ENCODE data around the gene ACY1. TPM values are rescaled to one million over a fixed set of nuclear protein-coding genes. Genes with fewer than 3 reads are reported as not detected.
A peak's percentile ranks its signal among the peaks of the same experiment; 100 is the strongest.

ACY1 gene
- total RNA-seq, 2 experiments from 2014 or later = 61.8 to 64.5 TPM

GRCh38 chr3:51937014-51937413, 46.3 kb upstream of the ACY1 start:
- intact Hi-C loops (cut with micrococcal nuclease) = no loop called here
- TF ChIP-seq CTCF (IDR thresholded peaks at IDR 0.05) = no peak
- ATAC-seq (no peak), DNase-seq (no peak)
- Mint-ChIP-seq H3K4me1 (ENCODE audit: low read depth) (peaks cover 20% of the 10 kb centered on the region), H3K27ac (no peak overlapping the region), H3K4me3 (no peak overlapping the region), H3K27me3 (no peaks in the 10 kb centered on the region), H3K36me3 (ENCODE audit: low read depth) (peaks cover 46% of the 10 kb centered on the region), H3K9me3 (no peaks in the 10 kb centered on the region)
- CTCF ChIA-PET = no interaction called here
- POLR2A ChIA-PET = interaction anchor here (1.0 to 1.4 kb wide), 3 partner anchors 11 to 58 kb away, joined by 3 to 6 read pairs (median 3); no protein-coding TSS in a partner anchor

GRCh38 chr3:51937611-51938450, 45.5 kb upstream of the ACY1 start:
- Mint-ChIP-seq H3K4me3 (no peak overlapping the region), H3K27ac (no peak overlapping the region)
- CTCF ChIA-PET = no interaction called here

GRCh38 chr3:51938780-51939425, 44.4 kb upstream of the ACY1 start:
- H3K4me1 Mint-ChIP-seq (ENCODE audit: low read depth) = peaks cover 28% of the 10 kb centered on the region
- peaks cover 40% of the 10 kb centered on the region for H3K36me3 Mint-ChIP-seq (ENCODE audit: low read depth)
- H3K27ac Mint-ChIP-seq = peak overlapping the region; percentile 2
- no peak for DNase-seq
- H3K9me3 Mint-ChIP-seq = no peaks in the 10 kb centered on the region
- no peak for TF ChIP-seq CTCF (IDR thresholded peaks at IDR 0.05)
- H3K27me3 Mint-ChIP-seq = no peaks in the 10 kb centered on the region
- ChIA-PET CTCF (no interaction called here), POLR2A (no interaction called here)
- H3K4me3 Mint-ChIP-seq = no peak overlapping the region
- intact Hi-C loops (cut with micrococcal nuclease) = no loop called here
- ATAC-seq = no peak

More at GRCh38 chr3:51937611-51938450, 45.5 kb upstream of the ACY1 start:
- Mint-ChIP-seq H3K9me3 (no peaks in the 10 kb centered on the region), H3K4me1 (ENCODE audit: low read depth) (peaks cover 25% of the 10 kb centered on the region), H3K27me3 (no peaks in the 10 kb centered on the region), H3K36me3 (ENCODE audit: low read depth) (peaks cover 44% of the 10 kb centered on the region)
- DNase-seq = no peak
- POLR2A ChIA-PET = interaction anchor here (0.9 to 1.4 kb wide), 3 partner anchors 11 to 101 kb away, joined by 3 to 6 read pairs (median 3); no protein-coding TSS in a partner anchor
- no peak for ATAC-seq
- intact Hi-C loops (cut with micrococcal nuclease) = no loop called here
- no peak for TF ChIP-seq CTCF (IDR thresholded peaks at IDR 0.05)

GRCh38 chr3:51940648-51941462, 42.5 kb upstream of the ACY1 start:
- CTCF ChIA-PET = interaction anchor here (0.6 to 3.0 kb wide), 23 partner anchors 8 to 271 kb away, joined by 3 to 37 read pairs (median 4); partner anchors contain the start of genes ABHD14A, ABHD14B, ACY1 and DUSP7

More at GRCh38 chr3:51940648-51941462, 42.5 kb upstream of the ACY1 start:
- Mint-ChIP-seq H3K9me3 (no peaks in the 10 kb centered on the region), H3K27ac (peak overlapping the region; percentile 86), H3K27me3 (no peaks in the 10 kb centered on the region), H3K4me1 (ENCODE audit: low read depth) (peaks cover 28% of the 10 kb centered on the region), H3K4me3 (peak overlapping the region; percentile 83), H3K36me3 (ENCODE audit: low read depth) (peaks cover 32% of the 10 kb centered on the region)
- DNase-seq (no peak), ATAC-seq (no peak)
- TF ChIP-seq CTCF (IDR thresholded peaks at IDR 0.05) = no peak
- POLR2A ChIA-PET = interaction anchor here (0.6 to 2.6 kb wide), 9 partner anchors 7 to 115 kb away, joined by 3 to 17 read pairs (median 5); partner anchors contain the start of genes ABHD14A, ABHD14B, ACY1 and DUSP7
- intact Hi-C loops (cut with micrococcal nuclease) = loop anchor here (5.0 kb wide), 1 partner anchor 41 kb away; the partner anchor contains the start of gene ACY1

All from activated CD8-positive, alpha-beta T cell treated with anti-CD3 and anti-CD28 coated beads for 36 hours (primary cell).